ENCODE measurements around the gene SBK3.
"Not testable (repeated sequence)": the region's sequence is repeated elsewhere in the genome, so short reads cannot be mapped to it uniquely, and the experiment has no call there.

The SBK3 gene

DNA sequence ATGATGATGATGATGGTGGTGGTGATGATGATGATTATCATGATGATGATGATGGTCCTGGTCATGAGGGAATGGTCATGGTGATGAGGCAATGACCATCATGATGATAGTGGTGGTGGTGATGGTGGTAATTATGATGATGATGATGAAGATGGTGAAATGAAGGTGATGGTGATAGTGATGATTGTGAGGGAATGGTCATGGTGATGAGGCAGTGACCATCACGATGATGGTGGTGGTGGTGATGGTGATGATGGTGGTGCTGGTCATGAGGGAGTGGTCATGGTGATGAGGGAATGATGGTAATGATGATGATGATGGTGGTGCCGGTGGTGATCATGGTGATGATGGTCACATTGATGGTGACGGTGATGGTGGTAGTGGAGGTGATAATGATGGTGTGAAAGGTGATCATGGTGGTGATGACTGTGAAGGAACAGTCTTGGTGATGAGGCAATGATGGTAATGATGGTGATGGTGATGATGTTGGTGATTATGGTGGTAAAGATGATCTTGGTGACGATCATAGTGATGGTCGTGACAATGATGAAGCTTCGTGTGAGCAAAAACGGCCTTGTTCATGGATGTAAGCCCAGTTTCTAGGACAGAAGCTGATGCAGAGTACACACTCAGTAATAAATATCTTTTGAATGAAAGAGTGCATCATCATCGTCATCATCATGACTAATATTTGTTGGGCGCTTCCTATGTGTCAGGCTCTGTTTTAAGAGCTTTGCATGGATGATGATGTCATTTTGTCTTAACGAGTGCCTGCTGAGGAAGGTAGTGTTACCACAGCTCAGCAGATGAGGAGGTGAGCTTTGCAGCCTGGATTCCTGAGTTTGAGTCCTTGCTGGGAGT lies 25.7 kb downstream of the SBK3 start:
- DNase-seq (ENCODE audit: low read depth in 2 of 3, low spot score in 1 of 3): no peak

DNA sequence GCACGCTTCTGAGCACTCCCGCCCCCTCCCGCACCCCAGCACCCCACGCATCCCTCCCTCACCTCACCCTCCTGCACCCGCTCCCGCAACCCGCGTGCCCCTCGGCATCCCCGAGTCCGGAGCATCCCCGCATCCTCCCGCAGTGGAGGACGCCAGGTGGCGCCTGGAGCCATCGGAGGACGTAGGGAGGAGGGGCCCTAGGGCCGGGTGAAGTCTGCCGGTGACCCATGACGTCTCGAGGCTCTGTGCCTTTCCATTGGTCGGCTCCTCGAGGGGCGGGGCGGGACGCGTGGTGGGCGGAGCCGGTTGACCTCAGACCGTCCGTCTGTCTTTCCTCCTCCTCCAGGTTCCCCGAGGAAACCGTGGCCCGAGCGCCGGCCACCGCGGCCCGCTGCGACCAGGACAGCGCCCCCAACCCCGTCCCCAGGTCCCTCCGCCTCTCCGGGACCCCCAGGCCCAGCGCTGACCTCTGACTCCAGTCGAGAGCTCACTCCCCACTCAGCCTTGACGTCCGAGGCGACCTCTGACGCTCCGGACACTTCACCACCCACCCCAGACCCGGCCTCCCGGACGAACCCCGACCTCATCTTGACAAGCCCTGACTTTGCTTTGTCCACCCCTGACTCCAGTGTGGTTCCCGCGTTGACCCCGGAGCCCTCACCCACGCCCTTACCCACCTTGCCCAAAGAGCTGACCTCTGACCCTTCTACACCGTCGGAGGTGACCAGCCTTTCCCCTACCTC lies 28.3 kb downstream of the SBK3 start:
- peak; percentile 88 to 94 (median 89) for DNase-seq (ENCODE audit: low read depth in 2 of 3, low spot score in 1 of 3)

DNA sequence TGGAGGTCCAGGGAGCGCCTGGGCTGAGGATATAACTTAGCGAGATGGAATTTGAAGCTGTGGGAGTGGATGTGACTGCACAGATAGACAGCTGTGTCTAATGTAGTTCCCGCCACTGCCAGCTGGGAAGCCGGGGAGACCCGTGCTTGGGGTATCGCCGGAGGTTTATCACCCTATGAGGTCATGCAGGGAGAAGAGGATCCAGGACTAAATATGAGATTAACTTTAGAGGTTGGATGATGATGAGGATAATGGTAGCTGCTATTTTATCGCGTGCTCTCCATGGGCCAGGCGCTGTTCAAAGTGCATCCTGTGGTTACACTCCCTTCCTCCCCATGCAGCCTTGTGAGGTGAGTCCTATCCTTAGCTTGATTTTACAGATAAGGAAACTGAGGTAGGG lies 37.2 kb downstream of the SBK3 start:
- no peak for DNase-seq (ENCODE audit: low read depth in 2 of 3, low spot score in 1 of 3)

DNA sequence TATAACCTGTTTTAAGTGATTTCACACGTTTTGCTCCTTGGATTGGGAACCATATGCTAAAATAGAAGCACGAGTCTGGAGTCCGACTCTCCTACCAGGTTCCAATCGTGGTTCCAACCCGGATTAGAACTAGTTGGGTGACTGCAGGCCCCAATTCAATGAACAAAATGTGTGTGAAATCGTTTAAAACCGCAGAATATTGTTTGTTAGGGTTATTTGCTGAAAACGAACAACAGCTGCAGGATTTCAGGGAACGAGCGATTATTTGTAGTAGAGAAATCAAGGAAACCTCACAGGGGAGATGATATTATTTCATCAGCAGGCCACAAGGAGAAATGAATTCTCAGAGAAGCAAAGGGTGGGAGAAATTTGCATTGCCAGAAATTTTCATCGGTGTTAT lies 40.4 kb downstream of the SBK3 start:
- no peak for DNase-seq (ENCODE audit: low read depth in 2 of 3, low spot score in 1 of 3)

DNA sequence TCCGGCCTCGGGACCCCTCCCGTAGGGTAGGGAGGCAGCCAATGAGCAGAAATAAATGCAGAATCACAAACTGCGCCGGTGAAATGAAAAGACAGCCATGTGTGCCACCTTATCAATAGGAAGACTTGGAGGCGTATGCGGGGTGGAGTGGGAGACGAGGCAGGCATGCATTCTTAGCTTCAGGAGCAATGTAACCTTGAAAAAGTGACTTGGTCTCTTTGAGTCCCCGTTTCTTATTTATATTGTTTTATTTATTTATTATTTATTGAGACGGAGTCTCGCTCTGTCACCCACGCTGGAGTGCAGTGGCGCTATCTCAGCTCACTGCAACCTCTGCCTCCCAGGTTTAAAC lies 41.1 kb downstream of the SBK3 start:
- no peak for DNase-seq (ENCODE audit: low read depth in 2 of 3, low spot score in 1 of 3)

DNA sequence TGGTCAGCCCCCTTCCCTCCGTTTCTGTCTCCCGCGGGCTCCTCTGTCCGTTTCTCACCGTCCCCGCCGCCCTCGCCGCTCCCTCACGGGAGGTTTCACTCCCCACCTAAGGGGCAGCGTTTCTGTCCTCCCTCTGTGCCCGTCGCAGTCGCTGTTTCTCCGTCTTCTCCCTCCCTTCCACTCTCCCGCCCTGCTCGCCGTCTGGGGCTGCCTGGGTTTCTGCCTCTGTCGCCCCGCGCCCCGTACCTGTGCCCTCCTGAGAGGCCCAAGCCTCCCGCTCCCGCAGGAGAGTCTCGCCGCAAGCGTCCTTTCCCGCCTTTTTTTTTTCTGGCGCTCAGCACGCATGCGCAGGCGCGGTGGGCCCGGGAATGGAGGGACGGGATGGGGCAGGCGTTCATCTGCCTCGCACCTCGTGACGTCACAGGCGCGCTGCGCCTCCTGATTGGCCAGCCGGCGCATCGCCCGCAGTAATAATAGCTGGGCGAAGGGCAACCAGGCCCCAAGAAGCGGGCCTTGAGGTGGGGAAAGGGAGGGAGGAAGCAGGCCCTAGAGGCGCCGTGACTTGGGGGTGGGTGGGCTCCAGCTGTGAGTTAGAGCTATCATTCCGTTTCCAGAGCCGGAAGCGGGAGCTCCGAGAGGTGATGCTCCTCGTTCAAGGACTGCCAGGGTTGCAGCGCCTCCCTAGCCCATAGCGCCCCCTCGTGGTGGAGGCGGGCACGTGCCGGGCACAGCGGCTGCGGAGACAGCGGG lies 41.7 kb downstream of the SBK3 start:
- DNase-seq (ENCODE audit: low read depth in 2 of 3, low spot score in 1 of 3): peak; percentile 87 to 93 (median 89)

DNA sequence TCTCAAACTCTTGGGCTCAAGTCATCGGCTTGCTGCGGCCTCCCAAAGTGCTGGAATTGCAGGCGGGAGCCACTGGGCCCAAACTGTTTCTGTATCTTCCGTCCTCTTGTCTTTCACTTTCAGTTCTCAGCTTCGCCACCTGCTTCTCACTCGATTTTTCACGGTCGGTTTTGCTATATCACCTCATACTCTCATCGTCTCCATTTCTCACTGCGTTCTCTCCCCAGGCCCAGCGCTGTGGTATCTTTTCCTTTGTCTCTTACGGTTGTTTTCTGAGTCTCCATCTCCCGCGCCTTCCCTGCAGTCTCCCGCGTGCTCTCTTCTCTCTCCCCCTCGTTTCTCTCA lies 42.2 kb downstream of the SBK3 start:
- no peak for DNase-seq (ENCODE audit: low read depth in 2 of 3, low spot score in 1 of 3)

DNA sequence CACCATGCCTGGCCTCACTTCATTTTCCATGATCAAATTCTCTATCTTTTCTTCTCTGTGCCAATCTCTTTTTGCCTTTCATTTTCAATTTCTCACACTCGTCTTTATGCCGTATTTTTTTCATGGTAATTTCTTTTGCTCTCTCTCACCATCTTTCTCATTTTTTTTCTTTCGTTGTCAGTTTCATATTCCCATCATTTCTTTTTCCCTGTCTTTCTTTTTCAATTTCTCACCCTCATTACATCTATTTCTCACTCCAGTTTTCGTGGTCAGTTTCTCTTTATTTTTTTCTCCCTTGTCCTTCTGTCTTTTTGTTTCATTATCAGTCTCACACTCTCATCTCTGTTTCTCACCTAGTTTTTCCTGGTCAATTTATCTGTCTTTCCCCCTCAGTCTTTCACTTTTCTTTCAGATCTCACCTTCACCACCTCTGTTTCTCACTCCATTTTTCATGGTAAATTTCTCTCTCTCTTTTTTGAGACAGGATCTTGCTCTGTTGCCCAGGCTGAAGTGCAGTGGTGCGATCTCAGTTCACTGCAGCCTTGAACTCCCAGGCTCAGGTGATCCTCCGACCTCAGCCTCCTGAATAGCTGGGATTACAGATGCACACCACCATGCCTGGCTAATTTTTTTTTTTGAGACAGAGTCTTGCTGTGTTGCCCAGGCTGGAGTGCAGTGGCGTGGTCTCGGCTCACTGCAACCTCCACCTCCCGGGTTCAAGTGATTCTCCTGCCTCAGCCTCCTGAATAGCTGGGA lies 43.0 kb downstream of the SBK3 start:
- DNase-seq (ENCODE audit: low read depth in 2 of 3, low spot score in 1 of 3): no peak

DNA sequence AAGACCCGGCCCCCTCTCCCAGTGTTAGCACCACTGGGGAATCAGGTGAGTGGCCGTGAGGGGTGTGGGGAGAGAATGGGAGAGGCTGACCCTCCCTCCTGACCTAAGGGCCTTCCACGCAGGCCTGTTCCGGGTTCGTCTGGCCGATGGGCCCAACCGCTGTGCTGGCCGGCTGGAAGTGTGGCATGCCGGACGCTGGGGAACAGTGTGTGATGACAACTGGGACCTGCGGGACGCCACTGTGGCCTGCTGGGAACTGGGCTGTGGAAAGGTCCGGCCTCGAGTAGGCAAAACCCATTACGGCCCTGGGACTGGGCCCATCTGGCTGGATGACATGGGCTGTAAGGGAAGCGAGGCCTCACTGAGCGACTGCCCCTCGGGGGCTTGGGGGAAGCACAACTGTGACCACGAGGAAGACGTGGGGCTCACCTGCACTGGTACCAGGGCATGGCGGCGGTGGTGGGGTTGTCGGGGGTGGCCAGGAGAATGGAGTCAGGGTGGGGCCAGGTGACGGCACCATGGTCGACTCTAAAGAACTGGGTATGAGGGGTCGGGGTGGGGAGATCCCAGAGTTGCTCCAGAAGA lies 44.9 kb downstream of the SBK3 start:
- DNase-seq (ENCODE audit: low read depth in 2 of 3, low spot score in 1 of 3): no peak

DNA sequence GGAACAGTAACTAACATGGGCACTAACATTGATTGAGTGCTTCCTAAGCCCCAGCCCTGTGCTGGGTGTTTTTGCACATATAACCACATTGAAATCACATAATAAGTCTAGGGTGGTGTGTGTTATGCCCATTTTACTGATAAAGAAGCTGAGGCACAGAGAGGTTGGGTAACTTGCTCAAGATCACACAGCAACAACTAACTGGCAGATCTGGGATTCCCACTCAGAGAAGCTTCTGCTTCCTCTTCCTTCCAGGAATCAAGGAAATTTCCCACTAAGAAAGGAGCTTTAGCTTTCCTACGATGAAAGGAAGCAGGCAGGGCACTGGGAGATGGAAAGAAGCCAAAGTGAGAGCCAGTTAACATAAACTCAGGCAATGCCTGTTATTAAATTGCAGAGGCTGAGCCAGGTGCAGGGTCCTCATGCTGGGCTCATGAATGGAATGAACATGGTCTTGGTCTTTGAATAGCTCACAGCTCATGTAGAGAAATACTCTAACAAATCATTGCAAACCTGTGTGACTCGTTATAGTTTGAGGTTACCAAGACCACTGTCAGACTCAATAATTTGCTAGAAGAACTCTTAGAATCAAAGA lies 47.0 kb downstream of the SBK3 start:
- no peak for DNase-seq (ENCODE audit: low read depth in 2 of 3, low spot score in 1 of 3)

DNA sequence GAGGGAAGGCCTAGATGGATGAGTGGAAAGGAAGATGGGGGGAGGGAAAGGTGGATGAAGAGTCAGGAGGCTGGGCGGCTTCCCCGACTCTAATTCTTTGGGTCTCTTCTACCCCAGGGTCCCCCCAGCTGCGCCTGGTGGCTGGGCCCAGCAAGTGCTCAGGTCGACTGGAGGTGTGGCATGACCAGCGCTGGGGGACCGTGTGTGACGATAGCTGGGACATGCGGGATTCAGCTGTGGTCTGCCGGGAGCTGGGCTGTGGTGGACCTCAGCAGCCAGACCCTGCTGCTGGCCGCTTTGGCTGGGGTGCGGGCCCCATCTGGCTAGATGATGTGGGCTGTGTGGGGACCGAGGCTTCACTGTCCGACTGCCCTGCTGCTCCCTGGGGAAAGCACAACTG lies 47.6 kb downstream of the SBK3 start:
- no peak for DNase-seq (ENCODE audit: low read depth in 2 of 3, low spot score in 1 of 3)

DNA sequence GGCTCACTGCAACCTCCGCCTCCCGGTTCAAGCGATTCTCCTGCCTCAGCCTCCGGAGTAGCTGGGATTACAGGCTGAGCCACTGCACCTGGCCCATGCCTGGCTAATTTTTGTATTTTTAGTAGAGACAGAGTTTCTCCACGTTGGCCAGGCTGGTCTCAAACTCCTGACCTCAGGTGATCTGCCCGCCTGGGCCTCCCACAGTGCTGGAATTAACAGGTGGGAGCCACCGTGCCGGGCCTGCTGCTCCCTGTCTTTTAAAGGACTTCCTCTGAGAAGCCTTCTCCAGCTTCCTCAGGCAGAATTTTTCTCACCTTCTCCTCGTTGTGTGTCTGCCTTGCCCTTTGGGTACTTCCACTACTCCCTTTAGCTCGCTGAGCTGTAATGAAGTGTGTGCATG lies 48.5 kb downstream of the SBK3 start:
- DNase-seq (ENCODE audit: low read depth in 2 of 3, low spot score in 1 of 3): not testable (repeated sequence)

DNA sequence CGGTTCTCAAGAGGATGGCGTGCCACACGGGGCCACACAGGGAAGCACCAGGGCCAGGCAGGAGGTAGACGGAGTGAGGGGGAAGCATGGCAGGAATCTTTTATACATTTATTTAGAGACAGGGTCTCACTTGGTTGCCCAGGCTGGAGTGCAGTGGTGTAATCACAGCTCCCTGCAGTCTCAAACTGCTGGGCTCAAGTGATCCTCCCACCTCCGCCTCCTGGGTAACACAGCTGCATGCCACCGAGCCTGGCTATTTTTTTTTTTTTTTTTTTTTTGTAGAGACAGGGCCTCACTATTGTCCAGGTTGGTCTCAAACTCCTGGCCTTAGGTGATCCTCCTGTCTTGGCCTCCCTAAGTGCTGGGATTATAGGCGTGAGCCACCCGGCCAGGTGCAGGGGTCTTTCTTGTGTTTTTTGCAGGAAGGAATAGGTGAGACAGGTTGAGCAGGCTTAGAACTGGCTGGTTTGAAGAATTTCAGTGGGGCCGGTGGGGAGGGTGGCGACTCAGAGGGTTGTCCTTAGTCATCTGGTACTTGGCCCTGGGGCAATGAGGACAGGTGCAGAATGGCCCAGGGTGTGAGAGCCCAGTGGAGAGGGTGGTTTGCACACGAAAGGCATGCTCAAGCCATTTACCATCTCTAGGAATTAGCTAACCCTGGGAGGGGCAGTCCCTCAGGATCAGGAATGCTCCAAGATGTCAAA lies 49.5 kb downstream of the SBK3 start:
- no peak for DNase-seq (ENCODE audit: low read depth in 2 of 3, low spot score in 1 of 3)

DNA sequence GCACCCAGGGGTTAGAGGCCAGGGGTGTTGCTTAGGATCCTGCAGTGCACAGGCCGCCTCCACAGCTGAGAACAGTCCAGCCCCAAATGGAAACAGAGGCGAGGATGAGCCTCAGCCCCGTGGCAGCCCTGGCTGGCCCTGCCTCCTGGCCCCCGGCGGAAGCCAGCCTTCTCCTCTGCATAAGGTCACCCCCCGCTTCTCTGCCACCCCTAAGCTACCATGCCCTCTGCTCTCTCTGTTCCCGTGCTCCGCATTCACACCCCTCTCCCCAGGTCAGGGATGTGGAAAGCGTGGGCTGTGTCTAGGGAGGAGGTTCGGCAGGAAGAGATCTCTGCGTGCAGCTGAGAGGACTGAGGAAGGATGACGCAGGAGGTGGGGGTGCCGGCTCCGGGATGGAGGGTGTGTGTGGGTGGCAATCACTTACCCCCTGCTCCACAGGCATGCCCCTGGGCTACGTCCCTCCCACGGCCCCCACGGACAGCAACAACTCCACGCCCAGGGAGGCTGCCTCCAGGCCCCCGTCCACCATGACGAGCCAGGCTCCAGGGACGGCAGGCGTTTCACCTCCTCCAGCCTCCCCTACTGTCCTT lies 51.1 kb downstream of the SBK3 start:
- no peak for DNase-seq (ENCODE audit: low read depth in 2 of 3, low spot score in 1 of 3)

DNA sequence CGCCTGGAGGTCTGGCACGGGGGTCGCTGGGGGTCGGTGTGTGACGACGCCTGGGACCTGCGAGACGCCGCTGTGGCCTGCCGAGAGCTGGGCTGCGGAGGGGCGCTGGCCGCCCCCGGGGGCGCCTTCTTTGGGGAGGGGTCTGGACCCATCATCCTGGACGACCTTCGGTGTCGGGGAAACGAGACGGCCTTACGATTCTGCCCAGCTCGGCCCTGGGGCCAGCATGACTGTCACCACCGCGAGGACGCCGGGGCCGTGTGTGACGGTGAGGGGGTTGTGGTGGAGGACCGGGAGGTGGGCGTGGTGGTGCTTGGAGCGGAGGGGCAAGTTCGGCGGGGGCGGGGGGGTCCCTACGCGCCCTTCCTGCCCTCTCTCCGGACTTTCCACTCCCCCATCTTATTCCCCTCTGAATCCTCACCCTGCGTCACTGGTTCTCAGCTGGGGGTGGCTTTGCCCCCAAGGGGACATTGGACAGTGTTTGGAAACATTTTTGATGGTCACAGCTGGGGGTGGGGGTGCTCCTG lies 51.6 kb downstream of the SBK3 start:
- no peak for DNase-seq (ENCODE audit: low read depth in 2 of 3, low spot score in 1 of 3)

DNA sequence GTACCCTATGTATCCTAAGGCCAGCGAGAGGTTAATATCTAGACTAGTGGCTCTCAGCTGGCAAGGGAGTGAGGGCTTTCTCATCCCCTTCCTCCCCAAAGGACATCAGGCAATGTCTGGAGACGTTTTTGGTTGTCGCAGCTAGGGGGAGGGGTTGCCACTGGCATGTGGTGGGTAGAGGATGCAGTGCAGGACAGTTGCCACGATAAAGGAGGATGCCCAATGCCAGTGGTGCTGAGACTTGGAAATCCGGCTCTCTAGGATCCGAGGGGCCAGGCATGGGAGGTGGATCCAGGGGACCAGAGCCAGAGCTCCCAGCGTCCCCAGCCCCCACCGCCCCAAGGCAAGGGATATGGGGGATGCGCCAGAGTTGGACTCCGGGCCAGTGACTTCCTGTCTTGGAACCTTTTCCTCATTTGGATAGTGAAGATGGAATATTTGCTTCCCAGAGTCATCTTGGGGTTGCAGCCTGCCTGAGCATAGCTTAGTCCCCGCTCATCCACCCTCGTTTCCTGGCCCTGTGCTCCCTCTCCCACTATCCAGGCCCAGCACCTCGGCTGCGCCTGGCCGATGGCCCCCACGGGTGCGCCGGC lies 52.2 kb downstream of the SBK3 start:
- no peak for DNase-seq (ENCODE audit: low read depth in 2 of 3, low spot score in 1 of 3)

DNA sequence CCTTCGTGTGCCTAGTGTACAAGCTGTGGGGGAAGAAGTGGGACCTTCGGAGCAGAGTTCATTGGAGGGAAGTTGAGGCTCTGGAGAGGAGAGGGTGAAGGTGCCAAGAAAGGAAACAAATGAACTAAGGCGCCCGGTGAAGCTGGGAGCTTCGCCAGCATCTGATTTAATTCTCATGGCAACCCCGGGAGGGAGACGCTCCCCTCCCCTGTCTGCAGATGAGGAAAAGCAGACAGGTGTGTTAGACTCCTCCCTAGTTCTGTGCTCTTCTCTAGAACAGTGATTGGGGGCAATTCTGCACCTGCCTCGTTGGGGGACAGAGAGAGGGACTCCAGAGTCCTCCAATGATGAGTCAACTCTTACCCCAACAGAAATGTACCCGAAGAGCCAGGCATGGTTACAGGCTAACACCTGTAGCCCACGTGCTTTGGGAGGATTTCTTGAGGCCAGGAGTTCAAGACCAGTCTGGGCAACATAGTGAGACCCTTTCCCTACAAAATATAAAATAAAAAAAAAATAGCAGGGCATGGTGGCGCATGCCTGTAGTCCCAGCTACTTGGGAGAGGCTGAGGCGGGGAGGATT lies 52.9 kb downstream of the SBK3 start:
- DNase-seq (ENCODE audit: low read depth in 2 of 3, low spot score in 1 of 3): no peak

DNA sequence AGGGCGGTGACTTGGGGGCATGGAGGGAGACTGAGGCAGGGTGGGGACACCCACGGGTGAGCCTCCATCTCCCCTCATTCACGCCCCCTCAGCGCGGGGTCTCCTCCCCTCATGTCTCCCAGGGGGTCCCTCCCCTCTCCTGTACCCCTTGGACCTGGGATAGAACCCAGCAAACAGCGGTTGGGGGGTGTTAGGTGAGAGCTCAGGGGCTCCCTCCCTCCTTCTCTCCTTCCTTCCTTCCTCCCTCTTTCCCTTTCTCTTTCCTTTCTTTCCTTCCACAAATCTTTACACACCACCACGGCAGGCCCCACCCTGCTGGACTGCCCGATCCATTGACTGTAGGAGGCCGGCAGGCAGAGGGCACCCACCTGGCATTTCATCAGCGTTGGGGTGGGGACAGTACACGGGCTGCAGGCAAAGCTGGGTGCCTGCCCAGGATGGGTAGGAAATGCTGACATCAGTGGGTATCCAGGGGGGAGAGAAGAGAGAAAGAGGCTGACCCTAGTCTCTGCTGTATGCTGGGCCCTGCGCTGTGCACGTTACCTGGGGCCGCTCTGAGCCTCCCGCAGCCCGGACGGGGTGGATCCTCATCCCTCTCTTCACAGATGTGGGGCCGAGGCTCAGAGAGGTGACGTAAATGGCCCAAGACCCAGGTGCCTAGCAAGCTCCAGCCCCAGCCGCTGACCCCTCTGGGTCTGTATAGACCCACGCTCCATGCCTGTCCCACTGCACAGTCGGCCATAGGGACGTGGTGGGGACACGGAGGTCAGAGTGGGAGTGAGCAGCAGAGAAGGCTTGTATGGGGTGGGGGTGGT lies 53.6 kb downstream of the SBK3 start:
- DNase-seq (ENCODE audit: low read depth in 2 of 3, low spot score in 1 of 3): no peak

All from stimulated activated CD4-positive, alpha-beta T cell treated with anti-CD3 and anti-CD28 coated beads, Interleukin-12 subunit alpha, Interleukin-12 subunit beta, amount 100 ng/mL, for 48 hours (primary cell).